ENCODE results near the gene CTNNBL1. TPM values are rescaled to one million over a fixed set of nuclear protein-coding genes. Genes with fewer than 3 reads are reported as not detected.

Gene CTNNBL1
- total and polyA plus RNA-seq, 3 donors from 2014 or later, result 50.4 to 119 (median 61.0) TPM

- WGBS, 2 donors, result 40 to 47% methylated on average over 11 to 19 of the region's 19 CpGs
- intact Hi-C loops (cut with DNase I; ENCODE audit: low total_unique reads), result no loop called here
- Histone ChIP-seq H3K4me1 (peaks cover 41% of the 10 kb centered on the region), H3K27me3 (no peaks in the 10 kb centered on the region), H3K4me3 (no peak overlapping the region), H3K27ac (peak overlapping the region in 1 of 2 donors; percentile 36), H3K9me3 (no peaks in the 10 kb centered on the region), H3K36me3 (ENCODE audit: low read depth, missing control alignments) (no peaks in the 10 kb centered on the region)
- TF ChIP-seq CTCF (IDR thresholded peaks at IDR 0.05), result no peak
- no peak for TF ChIP-seq POLR2A (IDR thresholded peaks at IDR 0.05)
- no peak for DNase-seq
These were observed 219.9 kb downstream of the CTNNBL1 start for GRCh38 chr20:37913567-37914366.

- Histone ChIP-seq H3K27ac (no peak overlapping the region), H3K9me3 (no peaks in the 10 kb centered on the region), H3K27me3 (no peaks in the 10 kb centered on the region), H3K36me3 (ENCODE audit: low read depth, missing control alignments) (no peaks in the 10 kb centered on the region), H3K4me3 (peak overlapping the region in 1 of 2 donors; percentile 8), H3K4me1 (peaks cover 45% of the 10 kb centered on the region)
- intact Hi-C loops (cut with DNase I; ENCODE audit: low total_unique reads), result no loop called here
- DNase-seq, result no peak
- 18 to 26% methylated on average over 5 of the region's 5 CpGs for WGBS, 2 donors
- TF ChIP-seq CTCF (IDR thresholded peaks at IDR 0.05), result no peak
- no peak for TF ChIP-seq POLR2A (IDR thresholded peaks at IDR 0.05)
These were observed 220.5 kb downstream of the CTNNBL1 start for GRCh38 chr20:37914367-37914671.

GRCh38 chr20:37914672-37915433, 221.0 kb downstream of the CTNNBL1 start:
- no peaks in the 10 kb centered on the region for H3K27me3 ChIP-seq

GRCh38 chr20:37915434-37915787, 221.6 kb downstream of the CTNNBL1 start:
- no peaks in the 10 kb centered on the region for H3K27me3 ChIP-seq

More at GRCh38 chr20:37914672-37915433, 221.0 kb downstream of the CTNNBL1 start:
- Histone ChIP-seq H3K36me3 (ENCODE audit: low read depth, missing control alignments) (no peaks in the 10 kb centered on the region), H3K27ac (peak overlapping the region in 1 of 2 donors; percentile 62), H3K4me1 (peaks cover 49% of the 10 kb centered on the region), H3K9me3 (no peaks in the 10 kb centered on the region), H3K4me3 (peak overlapping the region; percentile 8 to 29)
- intact Hi-C loops (cut with DNase I; ENCODE audit: low total_unique reads), result no loop called here
- DNase-seq, result peak; percentile 76
- 4 to 12% methylated on average over 26 to 31 of the region's 34 CpGs for WGBS, 2 donors
- TF ChIP-seq POLR2A (IDR thresholded peaks at IDR 0.05) (no peak), CTCF (IDR thresholded peaks at IDR 0.05) (no peak)

More at GRCh38 chr20:37915434-37915787, 221.6 kb downstream of the CTNNBL1 start:
- H3K4me3 ChIP-seq, result peak overlapping the region; percentile 8 to 29
- intact Hi-C loops (cut with DNase I; ENCODE audit: low total_unique reads), result no loop called here
- no peak for DNase-seq
- H3K4me1 ChIP-seq, result peaks cover 49% of the 10 kb centered on the region
- TF ChIP-seq CTCF (IDR thresholded peaks at IDR 0.05) (no peak), POLR2A (IDR thresholded peaks at IDR 0.05) (no peak)
- H3K9me3 ChIP-seq, result no peaks in the 10 kb centered on the region
- peak overlapping the region in 1 of 2 donors; percentile 62 for H3K27ac ChIP-seq
- no peaks in the 10 kb centered on the region for H3K36me3 ChIP-seq (ENCODE audit: low read depth, missing control alignments)
- 23 to 24% methylated on average over 8 to 10 of the region's 10 CpGs for WGBS, 2 donors

All from testis (tissue), 3 donors.